PC-3 (cell line): ENCODE results near the gene EGLN1. TPM values are rescaled to one million over a fixed set of nuclear protein-coding genes. Genes with fewer than 3 reads are reported as not detected.

ENCODE experiments used
- ATAC-seq: fragments of 200-7000 bp; cut with Tn5 transposase; 2 replicates; pipeline ENCODE4 v1.9.1; 2020; ENCODE audit warnings: mild to moderate bottlenecking, moderate library complexity
- BruUV-seq: library from RNA; stranded (reverse); fragments of 400-500 nt; replicated peaks from 2 replicates; lab custom pipeline; 2021; lab: Mats Ljungman, UMichigan
- CTCF ChIA-PET: fragments of 300-600 bp; sonication (Branson Sonifier 250); formaldehyde crosslinking; loops from one replicate; lab custom pipeline; 2022; ENCODE audit warnings: antibody characterized with exemption; lab: Charles Lee
- POLR2A ChIA-PET: fragments of 300-600 bp; sonication (Branson Sonifier 250); formaldehyde crosslinking; loops from one replicate; lab custom pipeline; 2022; ENCODE audit warnings: antibody characterized with exemption; ENCODE audit not compliant: unreplicated experiment; lab: Charles Lee
- DNase-seq: peaks from one replicate; pipeline ENCODE4 v3.0.0-alpha.2; 2015
- H2AFZ ChIP-seq: fragments of 300-600 bp; sonication (generic); 2 replicates; pipeline ENCODE4 v1.6.0; 2016; ENCODE audit warnings: antibody characterized with exemption, low read length
- H3F3A ChIP-seq: fragments of 300-600 bp; sonication (generic); one replicate; pipeline ENCODE4 v1.6.0; 2017; ENCODE audit warnings: antibody characterized with exemption, low read length, control low read depth, mild to moderate bottlenecking; ENCODE audit not compliant: unreplicated experiment
- H3K27ac ChIP-seq: fragments of 300-600 bp; sonication (generic); 2 replicates; pipeline ENCODE4 v1.5.1; 2016; ENCODE audit warnings: mild to moderate bottlenecking, low read length
- H3K27me3 ChIP-seq: fragments of 300-600 bp; sonication (generic); 2 replicates; pipeline ENCODE4 v1.6.1; 2016; ENCODE audit warnings: low read length, mixed read lengths
- H3K36me3 ChIP-seq: fragments of 300-600 bp; sonication (generic); 2 replicates; pipeline ENCODE4 v1.6.1; 2016; ENCODE audit warnings: low read depth, mixed run types, low read length, mixed read lengths
- H3K4me1 ChIP-seq: fragments of 300-600 bp; sonication (generic); 2 replicates; pipeline ENCODE4 v1.5.1; 2016; ENCODE audit warnings: low read length; ENCODE audit not compliant: insufficient read depth
- H3K4me2 ChIP-seq: fragments of 300-600 bp; sonication (generic); 2 replicates; pipeline ENCODE4 v1.6.0; 2016; ENCODE audit warnings: low read length
- H3K4me3 ChIP-seq: fragments of 300-600 bp; sonication (generic); 2 replicates; pipeline ENCODE4 v1.5.1; 2016; ENCODE audit warnings: mild to moderate bottlenecking, low read length, mixed read lengths
- H3K79me2 ChIP-seq: fragments of 300-600 bp; sonication (generic); 2 replicates; pipeline ENCODE4 v1.6.1; 2017; ENCODE audit warnings: low read length, mixed read lengths
- H3K9ac ChIP-seq: fragments of 300-600 bp; sonication (generic); 2 replicates; pipeline ENCODE4 v1.6.0; 2016; ENCODE audit warnings: mild to moderate bottlenecking, low read length
- H3K9me2 ChIP-seq: fragments of 300-600 bp; sonication (generic); replicated peaks from 2 replicates; pipeline ENCODE4 v1.6.1; 2016; ENCODE audit warnings: mixed run types, low read length, mixed read lengths
- H3K9me3 ChIP-seq: fragments of 300-600 bp; sonication (generic); 2 replicates; pipeline ENCODE4 v1.6.1; 2016; ENCODE audit warnings: low read length, mixed read lengths
- H4K20me1 ChIP-seq: fragments of 300-600 bp; sonication (generic); 2 replicates; pipeline ENCODE4 v1.6.1; 2016; ENCODE audit warnings: low read length, mixed read lengths
- EZH2 ChIP-seq: fragments of 300-600 bp; sonication (generic); IDR thresholded peaks from one replicate; pipeline ENCODE4 v1.6.1; 2017; ENCODE audit warnings: antibody characterized with exemption, mild to moderate bottlenecking, low read length; ENCODE audit not compliant: unreplicated experiment
- EZH2phosphoT487 ChIP-seq: fragments of 300-600 bp; sonication (generic); IDR thresholded peaks from 2 replicates; pipeline ENCODE4 v1.6.1; 2018; ENCODE audit warnings: mild to moderate bottlenecking, antibody characterized with exemption, low read length, borderline replicate concordance
- intact Hi-C: fragments of 100-400 bp; cut with micrococcal nuclease; formaldehyde crosslinking; loops from 2 replicates; pipeline ENCODE4 v1.9.0; 2023
- total RNA-seq: library from RNA; depleted of rRNA; stranded (reverse); fragments of >200 nt; gene quantifications from 2 replicates; pipeline ENCODE4 v1.2.3, GENCODE V29; 2014
- TF ChIP-seq, protein P1 (sequence below): fragments of 300-600 bp; sonication (generic); conservative IDR thresholded peaks from 2 replicates; pipeline ENCODE4 v1.5.1; 2017; ENCODE audit warnings: antibody characterized with exemption, low read depth, mild to moderate bottlenecking, low read length

EGLN1 gene
- total RNA-seq, 1 experiment from 2014 or later = 37.0 TPM

DNA sequence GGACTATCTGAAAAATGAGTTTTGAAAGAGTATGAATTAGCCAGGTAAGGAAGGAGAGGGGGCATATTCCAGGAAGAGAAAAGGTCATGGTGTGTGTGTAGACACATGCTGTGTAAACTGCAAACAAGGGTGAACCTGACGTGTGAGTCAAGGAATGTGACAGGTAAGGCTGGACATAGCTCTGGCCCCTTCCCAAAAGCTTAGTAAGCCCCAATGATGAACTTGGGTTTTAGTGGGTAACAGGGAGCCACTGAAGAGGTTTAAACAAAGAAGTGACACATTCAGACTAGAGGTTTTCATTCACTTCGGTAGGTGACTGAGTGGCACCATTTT lies 36.7 kb downstream of the EGLN1 start:
- ChIA-PET CTCF (interaction anchor here (0.6 kb wide), 1 partner anchor 35 kb away, joined by 3 read pairs; no protein-coding TSS in a partner anchor), POLR2A (no interaction called here)
- Histone ChIP-seq H4K20me1 (peaks cover 12% of the 10 kb centered on the region; the same call in 1 of the 2 replicates), H2AFZ (no peak overlapping the region), H3K4me3 (no peak overlapping the region; the same call in 1 of the 2 replicates), H3K9ac (no peak overlapping the region), H3K27me3 (no peaks in the 10 kb centered on the region), H3K4me2 (peak overlapping the region; percentile 52), H3K9me2 (no peaks in the 10 kb centered on the region), H3K4me1 (peaks cover 52% of the 10 kb centered on the region), H3K27ac (peak overlapping the region; percentile 77), H3K79me2 (peaks cover 93% of the 10 kb centered on the region), H3K36me3 (no peaks in the 10 kb centered on the region), H3F3A (peaks cover 5% of the 10 kb centered on the region), H3K9me3 (no peaks in the 10 kb centered on the region)
- peak; percentile 70 for ATAC-seq
- intact Hi-C loops = no loop called here
- no TSS peak for BruUV-seq
- TF ChIP-seq EZH2phosphoT487 (no peak), EZH2 (no peak)
- TF ChIP-seq, protein P1, sequence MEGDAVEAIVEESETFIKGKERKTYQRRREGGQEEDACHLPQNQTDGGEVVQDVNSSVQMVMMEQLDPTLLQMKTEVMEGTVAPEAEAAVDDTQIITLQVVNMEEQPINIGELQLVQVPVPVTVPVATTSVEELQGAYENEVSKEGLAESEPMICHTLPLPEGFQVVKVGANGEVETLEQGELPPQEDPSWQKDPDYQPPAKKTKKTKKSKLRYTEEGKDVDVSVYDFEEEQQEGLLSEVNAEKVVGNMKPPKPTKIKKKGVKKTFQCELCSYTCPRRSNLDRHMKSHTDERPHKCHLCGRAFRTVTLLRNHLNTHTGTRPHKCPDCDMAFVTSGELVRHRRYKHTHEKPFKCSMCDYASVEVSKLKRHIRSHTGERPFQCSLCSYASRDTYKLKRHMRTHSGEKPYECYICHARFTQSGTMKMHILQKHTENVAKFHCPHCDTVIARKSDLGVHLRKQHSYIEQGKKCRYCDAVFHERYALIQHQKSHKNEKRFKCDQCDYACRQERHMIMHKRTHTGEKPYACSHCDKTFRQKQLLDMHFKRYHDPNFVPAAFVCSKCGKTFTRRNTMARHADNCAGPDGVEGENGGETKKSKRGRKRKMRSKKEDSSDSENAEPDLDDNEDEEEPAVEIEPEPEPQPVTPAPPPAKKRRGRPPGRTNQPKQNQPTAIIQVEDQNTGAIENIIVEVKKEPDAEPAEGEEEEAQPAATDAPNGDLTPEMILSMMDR = no peak
- peak; percentile 98 for DNase-seq

DNA sequence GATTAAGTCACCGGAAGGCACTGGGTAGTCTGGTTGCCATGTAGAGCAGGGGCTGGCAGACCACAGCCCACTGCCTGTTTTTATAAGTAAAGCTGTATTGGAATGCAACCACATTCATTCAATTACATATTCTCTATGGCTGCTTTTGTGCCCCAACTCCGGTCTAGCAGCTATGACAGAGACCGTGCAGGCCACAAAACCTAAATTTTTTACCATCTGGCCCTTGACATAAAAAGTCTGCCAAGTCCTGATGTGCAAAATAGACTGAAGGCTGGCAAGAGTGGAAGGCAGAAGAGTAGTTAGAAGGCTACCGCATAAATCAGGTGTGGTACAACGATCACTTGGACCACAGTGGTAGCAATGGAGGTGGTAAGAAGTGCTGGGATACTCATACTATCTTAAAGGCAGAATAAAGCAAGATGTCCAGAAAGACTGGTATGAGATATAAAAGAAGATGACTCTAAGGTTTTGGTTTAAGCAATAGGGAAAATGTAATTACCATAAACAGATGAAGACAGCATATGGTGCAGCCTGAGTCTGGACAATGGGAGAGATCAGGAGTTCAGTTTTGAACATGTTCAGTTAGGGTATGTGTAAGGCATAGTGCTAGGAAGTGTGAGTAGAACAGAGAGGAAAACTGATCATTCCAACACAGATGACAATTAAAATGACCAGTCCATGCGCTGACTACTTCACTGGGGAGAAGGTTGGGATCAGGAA lies 37.2 kb downstream of the EGLN1 start:
- no peaks in the 10 kb centered on the region for H3K36me3 ChIP-seq
- no peak overlapping the region for H3K4me3 ChIP-seq
- H3K27ac ChIP-seq = peak overlapping the region; percentile 77
- peak overlapping the region; percentile 52 for H3K4me2 ChIP-seq
- no peak for ATAC-seq
- H3K9ac ChIP-seq = peak overlapping the region; percentile 18; the same call in 1 of the 2 replicates
- ChIA-PET CTCF (interaction anchor here (0.6 kb wide), 1 partner anchor 36 kb away, joined by 3 read pairs; no protein-coding TSS in a partner anchor), POLR2A (no interaction called here)
- H3K27me3 ChIP-seq = no peaks in the 10 kb centered on the region
- H4K20me1 ChIP-seq = peaks cover 12% of the 10 kb centered on the region; the same call in 1 of the 2 replicates
- DNase-seq = no peak
- no TSS peak for BruUV-seq
- intact Hi-C loops = no loop called here
- peaks cover 5% of the 10 kb centered on the region for H3F3A ChIP-seq
- H3K79me2 ChIP-seq = peaks cover 91% of the 10 kb centered on the region
- H3K9me2 ChIP-seq = no peaks in the 10 kb centered on the region
- no peak overlapping the region for H2AFZ ChIP-seq
- H3K9me3 ChIP-seq = no peaks in the 10 kb centered on the region
- TF ChIP-seq, protein P1 = no peak
- no peak for TF ChIP-seq EZH2phosphoT487
- no peak for TF ChIP-seq EZH2
- H3K4me1 ChIP-seq = peaks cover 47% of the 10 kb centered on the region
